Measurements from ENCODE around the gene PIGH.

Gene PIGH

DNA sequence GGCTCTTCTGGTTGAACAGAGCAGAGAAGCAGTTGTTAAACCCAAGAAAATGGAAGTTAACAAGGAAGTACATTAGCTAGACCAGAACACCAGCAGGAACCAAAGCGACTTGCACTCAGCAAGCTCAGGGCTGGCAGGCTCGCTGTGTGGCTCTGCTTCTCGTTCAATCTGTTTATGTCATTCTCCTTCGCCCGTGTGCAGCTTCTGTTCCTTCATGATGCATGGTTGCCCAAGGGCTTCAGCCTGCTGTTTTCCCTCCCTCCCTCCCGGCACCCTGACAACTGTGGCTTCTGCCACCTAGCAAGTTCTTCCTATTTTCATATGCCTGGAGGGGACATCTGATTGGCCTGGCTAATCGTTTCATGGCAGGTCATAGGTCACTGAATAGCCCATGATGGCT lies 25.3 kb downstream of the PIGH start:
- H3K27me3 ChIP-seq (ENCODE audit: control insufficient read depth, insufficient read depth, low read length): no peaks in the 10 kb centered on the region
- H3K9ac ChIP-seq (ENCODE audit: low read depth, low read length): no peak overlapping the region
- H3K27ac ChIP-seq (ENCODE audit: low read depth, low read length): no peak overlapping the region
- H3K4me3 ChIP-seq (ENCODE audit: low read depth, low read length): no peak overlapping the region
- H3K36me3 ChIP-seq (ENCODE audit: control insufficient read depth, insufficient read depth, low read length): peaks cover 53% of the 10 kb centered on the region
- no peaks in the 10 kb centered on the region for H3K9me3 ChIP-seq (ENCODE audit: control insufficient read depth, insufficient read depth, low read length)
- no peaks in the 10 kb centered on the region for H3K4me1 ChIP-seq (ENCODE audit: control insufficient read depth, insufficient read depth, low read length)

DNA sequence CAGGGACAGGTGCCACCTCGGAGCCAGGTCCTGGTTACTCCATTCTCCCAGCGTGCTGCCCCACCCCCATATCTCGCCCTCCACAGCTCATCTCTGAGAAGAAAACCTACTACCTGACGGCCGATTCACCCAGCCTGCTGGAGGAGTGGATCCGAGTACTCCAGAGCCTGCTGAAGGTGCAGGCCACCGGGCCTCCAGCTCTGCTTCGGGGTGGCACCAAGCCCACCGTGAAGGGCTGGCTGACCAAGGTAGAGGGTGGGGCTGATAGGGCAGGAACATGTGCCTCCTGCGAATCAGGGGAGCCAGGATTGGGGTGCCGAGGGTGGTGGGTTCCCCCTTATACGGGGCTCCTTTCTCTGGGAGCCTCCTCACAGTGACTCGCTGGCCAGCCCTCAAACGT lies 25.9 kb downstream of the PIGH start:
- no peaks in the 10 kb centered on the region for H3K9me3 ChIP-seq (ENCODE audit: control insufficient read depth, insufficient read depth, low read length)
- no peak overlapping the region for H3K27ac ChIP-seq (ENCODE audit: low read depth, low read length)
- H3K36me3 ChIP-seq (ENCODE audit: control insufficient read depth, insufficient read depth, low read length): peaks cover 47% of the 10 kb centered on the region
- no peaks in the 10 kb centered on the region for H3K4me1 ChIP-seq (ENCODE audit: control insufficient read depth, insufficient read depth, low read length)
- no peaks in the 10 kb centered on the region for H3K27me3 ChIP-seq (ENCODE audit: control insufficient read depth, insufficient read depth, low read length)
- H3K4me3 ChIP-seq (ENCODE audit: low read depth, low read length): no peak overlapping the region
- no peak overlapping the region for H3K9ac ChIP-seq (ENCODE audit: low read depth, low read length)

DNA sequence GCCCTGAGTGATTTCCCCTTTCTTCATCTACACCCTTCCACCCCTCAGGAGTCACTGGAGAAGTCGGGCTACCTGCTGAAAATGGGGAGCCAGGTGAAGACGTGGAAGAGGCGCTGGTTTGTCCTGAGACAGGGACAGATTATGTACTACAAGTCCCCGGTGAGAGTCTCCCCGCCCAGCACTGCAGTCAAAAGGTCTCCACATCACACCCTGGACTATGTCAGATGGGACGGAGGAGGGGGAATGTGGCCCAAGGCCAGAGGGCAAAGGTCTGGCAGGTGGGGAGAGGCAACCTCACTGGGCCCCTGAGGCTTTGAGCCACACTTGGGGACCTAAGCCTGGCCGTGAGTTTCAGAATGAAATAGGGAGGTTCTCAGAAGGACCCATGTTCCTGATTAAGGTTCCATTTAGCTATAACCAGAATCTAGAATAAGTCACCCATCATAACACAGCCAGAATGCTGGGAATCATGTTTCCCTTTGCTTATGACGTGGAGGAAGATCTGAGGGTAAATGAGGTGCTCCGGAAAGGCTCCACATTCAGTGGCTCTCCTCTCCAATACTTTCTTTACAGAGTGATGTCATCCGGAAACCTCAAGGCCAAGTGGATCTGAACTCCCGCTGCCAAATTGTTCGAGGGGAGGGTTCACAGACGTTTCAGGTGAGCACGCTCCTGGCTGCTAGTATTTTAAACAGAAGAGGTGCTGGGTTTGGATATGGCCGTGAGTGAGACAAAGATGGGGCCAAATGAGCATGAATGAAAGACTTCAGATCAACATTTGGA lies 26.6 kb downstream of the PIGH start:
- no peak overlapping the region for H3K4me3 ChIP-seq (ENCODE audit: low read depth, low read length)
- peaks cover 39% of the 10 kb centered on the region for H3K36me3 ChIP-seq (ENCODE audit: control insufficient read depth, insufficient read depth, low read length)
- no peaks in the 10 kb centered on the region for H3K9me3 ChIP-seq (ENCODE audit: control insufficient read depth, insufficient read depth, low read length)
- no peak overlapping the region for H3K27ac ChIP-seq (ENCODE audit: low read depth, low read length)
- no peak overlapping the region for H3K9ac ChIP-seq (ENCODE audit: low read depth, low read length)
- H3K4me1 ChIP-seq (ENCODE audit: control insufficient read depth, insufficient read depth, low read length): no peaks in the 10 kb centered on the region
- no peaks in the 10 kb centered on the region for H3K27me3 ChIP-seq (ENCODE audit: control insufficient read depth, insufficient read depth, low read length)

DNA sequence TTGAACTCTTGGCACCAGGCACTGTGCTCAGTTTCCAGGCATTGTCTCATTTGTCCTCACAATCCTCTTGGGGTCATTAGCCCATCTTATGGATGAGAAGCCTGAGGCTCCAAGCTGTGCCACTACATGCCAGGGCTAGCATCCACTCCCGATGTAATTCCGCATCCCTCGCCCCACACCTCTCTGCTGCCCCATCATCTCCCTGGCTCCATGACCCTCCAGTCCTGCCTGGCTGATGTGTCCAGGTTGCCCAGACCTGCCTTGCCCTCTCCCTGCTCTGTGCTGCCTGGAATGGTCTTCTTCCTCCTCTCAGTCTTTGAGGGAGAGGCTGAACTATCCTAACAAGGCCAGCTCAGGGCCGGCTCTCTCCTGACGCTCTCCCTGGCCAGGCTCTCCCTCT lies 27.5 kb downstream of the PIGH start:
- H3K4me1 ChIP-seq (ENCODE audit: control insufficient read depth, insufficient read depth, low read length): no peaks in the 10 kb centered on the region
- H3K9me3 ChIP-seq (ENCODE audit: control insufficient read depth, insufficient read depth, low read length): no peaks in the 10 kb centered on the region
- H3K36me3 ChIP-seq (ENCODE audit: control insufficient read depth, insufficient read depth, low read length): peaks cover 33% of the 10 kb centered on the region
- H3K4me3 ChIP-seq (ENCODE audit: low read depth, low read length): no peak overlapping the region
- H3K9ac ChIP-seq (ENCODE audit: low read depth, low read length): no peak overlapping the region
- no peaks in the 10 kb centered on the region for H3K27me3 ChIP-seq (ENCODE audit: control insufficient read depth, insufficient read depth, low read length)
- H3K27ac ChIP-seq (ENCODE audit: low read depth, low read length): no peak overlapping the region

DNA sequence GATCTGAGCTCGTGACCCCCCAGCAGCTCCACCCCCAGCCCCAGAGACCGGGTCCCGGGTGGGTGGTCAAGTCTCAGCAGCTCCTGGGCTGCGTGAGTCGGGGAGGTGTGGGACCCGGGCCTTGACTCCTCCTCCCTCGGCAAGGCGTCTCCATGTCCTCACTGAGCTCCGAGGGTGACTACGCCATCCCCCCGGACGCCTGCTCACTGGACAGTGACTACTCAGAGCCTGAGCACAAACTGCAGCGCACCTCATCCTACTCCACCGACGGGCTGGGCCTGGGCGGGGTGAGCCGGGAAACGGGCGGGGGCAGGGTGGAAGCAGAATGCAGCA lies 28.1 kb downstream of the PIGH start:
- Histone ChIP-seq H3K27me3 (ENCODE audit: control insufficient read depth, insufficient read depth, low read length) (no peaks in the 10 kb centered on the region), H3K27ac (ENCODE audit: low read depth, low read length) (no peak overlapping the region), H3K9me3 (ENCODE audit: control insufficient read depth, insufficient read depth, low read length) (no peaks in the 10 kb centered on the region), H3K4me3 (ENCODE audit: low read depth, low read length) (no peak overlapping the region), H3K36me3 (ENCODE audit: control insufficient read depth, insufficient read depth, low read length) (peaks cover 28% of the 10 kb centered on the region), H3K9ac (ENCODE audit: low read depth, low read length) (no peak overlapping the region), H3K4me1 (ENCODE audit: control insufficient read depth, insufficient read depth, low read length) (no peaks in the 10 kb centered on the region)

DNA sequence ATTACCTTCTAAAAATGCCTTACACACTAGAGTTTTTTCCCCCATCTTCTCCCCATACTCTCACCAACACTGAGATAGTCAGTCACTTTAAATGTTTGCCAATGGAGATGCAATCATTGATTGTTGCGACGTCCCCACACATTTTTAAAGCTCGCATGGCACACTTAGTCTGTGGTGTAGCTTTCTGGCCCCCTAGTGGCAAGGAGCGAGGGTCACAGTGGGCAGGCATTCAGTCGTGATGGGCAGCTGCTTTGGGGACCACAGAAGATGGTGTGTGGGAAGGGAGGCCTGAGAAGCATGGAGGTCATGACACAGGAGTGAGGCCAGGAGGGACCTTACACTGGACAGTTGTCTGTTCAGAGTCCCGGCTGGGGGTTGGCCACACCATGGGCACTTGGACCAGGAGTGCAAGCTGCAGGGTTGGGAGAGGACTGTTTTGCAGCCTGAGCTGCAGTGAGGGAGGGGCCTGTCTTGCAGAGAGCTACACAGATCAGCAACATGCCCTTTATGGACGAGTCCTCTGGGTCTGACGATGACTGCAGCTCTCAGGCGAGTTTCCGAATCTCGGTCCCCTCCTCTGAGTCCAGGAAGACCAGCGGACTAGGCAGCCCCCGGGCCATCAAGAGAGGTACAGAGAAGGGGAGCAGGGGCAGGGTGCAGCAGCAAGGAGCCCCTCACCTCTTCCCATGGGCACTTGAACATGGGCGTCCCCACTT lies 28.6 kb downstream of the PIGH start:
- H3K36me3 ChIP-seq (ENCODE audit: control insufficient read depth, insufficient read depth, low read length): peaks cover 23% of the 10 kb centered on the region
- H3K27me3 ChIP-seq (ENCODE audit: control insufficient read depth, insufficient read depth, low read length): no peaks in the 10 kb centered on the region
- H3K4me1 ChIP-seq (ENCODE audit: control insufficient read depth, insufficient read depth, low read length): no peaks in the 10 kb centered on the region
- no peak overlapping the region for H3K27ac ChIP-seq (ENCODE audit: low read depth, low read length)
- no peak overlapping the region for H3K9ac ChIP-seq (ENCODE audit: low read depth, low read length)
- no peaks in the 10 kb centered on the region for H3K9me3 ChIP-seq (ENCODE audit: control insufficient read depth, insufficient read depth, low read length)
- no peak overlapping the region for H3K4me3 ChIP-seq (ENCODE audit: low read depth, low read length)

DNA sequence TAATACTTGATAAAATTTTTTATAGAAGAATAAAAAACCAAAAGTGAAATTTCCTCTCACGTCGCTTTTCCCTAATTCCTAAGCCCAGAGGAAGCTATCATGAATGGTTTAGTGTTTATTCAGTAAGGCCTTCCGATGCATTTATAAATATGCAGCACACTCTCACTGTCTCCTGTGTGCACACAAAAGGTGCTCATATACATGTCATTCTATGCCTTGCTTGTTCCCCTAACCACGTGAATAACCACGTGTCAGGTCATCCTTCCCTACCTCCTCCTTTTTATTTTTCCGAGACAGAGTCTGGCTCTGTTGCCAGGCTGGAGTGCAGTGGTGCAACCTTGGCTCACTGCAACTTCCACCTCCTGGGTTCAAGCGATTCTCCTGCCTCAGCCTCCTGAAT lies 29.6 kb downstream of the PIGH start:
- no peak overlapping the region for H3K9ac ChIP-seq (ENCODE audit: low read depth, low read length)
- no peaks in the 10 kb centered on the region for H3K4me1 ChIP-seq (ENCODE audit: control insufficient read depth, insufficient read depth, low read length)
- H3K9me3 ChIP-seq (ENCODE audit: control insufficient read depth, insufficient read depth, low read length): no peaks in the 10 kb centered on the region
- no peaks in the 10 kb centered on the region for H3K27me3 ChIP-seq (ENCODE audit: control insufficient read depth, insufficient read depth, low read length)
- H3K4me3 ChIP-seq (ENCODE audit: low read depth, low read length): no peak overlapping the region
- peaks cover 13% of the 10 kb centered on the region for H3K36me3 ChIP-seq (ENCODE audit: control insufficient read depth, insufficient read depth, low read length)
- H3K27ac ChIP-seq (ENCODE audit: low read depth, low read length): no peak overlapping the region

DNA sequence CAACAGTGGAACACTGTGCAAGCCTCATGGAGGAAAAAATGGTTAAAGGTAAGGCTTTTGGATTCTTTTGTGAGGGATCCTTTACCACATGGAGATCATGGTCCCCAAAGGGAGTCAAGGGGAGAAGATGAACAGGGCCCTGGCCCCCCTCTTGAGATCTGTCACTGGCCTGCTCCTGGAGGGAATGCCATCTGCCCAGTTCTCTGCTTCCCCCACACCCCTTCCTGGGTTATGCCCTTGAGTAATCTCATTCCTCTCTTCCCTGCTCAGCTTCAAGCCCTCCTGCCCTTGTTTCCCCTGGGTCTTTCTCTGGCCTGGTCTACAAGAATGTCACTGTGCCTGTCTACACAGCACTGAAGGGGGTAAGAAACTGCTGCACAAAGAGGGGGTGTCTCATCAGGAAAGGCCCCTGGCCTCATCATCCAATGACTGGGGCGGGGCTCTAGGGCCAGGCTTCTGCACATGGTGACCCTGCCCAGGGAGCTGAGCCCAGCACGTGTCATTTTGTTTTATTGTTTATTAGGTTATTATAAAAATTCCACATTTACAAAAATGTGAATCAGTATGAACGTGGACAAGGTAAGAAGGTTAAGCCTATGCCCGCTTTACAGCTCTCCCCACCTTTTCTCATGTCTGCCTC lies 30.3 kb downstream of the PIGH start:
- no peaks in the 10 kb centered on the region for H3K27me3 ChIP-seq (ENCODE audit: control insufficient read depth, insufficient read depth, low read length)

DNA sequence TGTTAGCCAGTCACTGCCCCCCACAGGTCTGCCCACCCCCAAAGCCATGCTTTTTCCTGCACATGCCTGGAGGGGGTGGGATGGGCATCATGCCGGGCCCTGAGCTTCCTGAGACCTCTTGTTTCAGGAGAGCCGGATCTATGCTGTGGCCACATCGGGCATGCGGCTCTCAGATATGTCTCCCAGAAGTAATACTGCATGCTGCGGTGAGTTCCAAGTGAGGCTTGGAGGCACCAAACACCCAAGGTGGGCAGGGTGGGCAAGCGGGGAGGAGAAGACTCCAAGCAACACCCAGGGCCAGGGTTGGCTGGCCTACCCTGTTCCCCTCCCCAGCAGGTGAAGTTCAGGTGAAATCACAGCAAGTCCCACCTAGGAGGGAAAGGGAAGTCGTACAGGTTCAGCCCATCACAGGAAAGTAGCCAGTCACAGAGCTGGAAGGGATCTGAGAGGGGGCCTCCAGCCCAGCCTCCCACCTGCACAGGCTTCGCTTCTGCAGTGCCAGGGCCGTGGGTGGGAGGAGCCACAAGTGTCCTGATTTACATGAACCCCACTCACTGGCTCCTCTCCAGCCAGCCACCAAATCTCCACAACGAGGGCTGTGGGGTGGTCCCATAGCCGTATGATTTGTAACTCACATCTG lies 30.9 kb downstream of the PIGH start:
- H3K4me3 ChIP-seq (ENCODE audit: low read depth, low read length): no peak overlapping the region
- H3K9ac ChIP-seq (ENCODE audit: low read depth, low read length): no peak overlapping the region
- no peaks in the 10 kb centered on the region for H3K9me3 ChIP-seq (ENCODE audit: control insufficient read depth, insufficient read depth, low read length)
- no peaks in the 10 kb centered on the region for H3K27me3 ChIP-seq (ENCODE audit: control insufficient read depth, insufficient read depth, low read length)
- H3K4me1 ChIP-seq (ENCODE audit: control insufficient read depth, insufficient read depth, low read length): no peaks in the 10 kb centered on the region
- no peak overlapping the region for H3K27ac ChIP-seq (ENCODE audit: low read depth, low read length)
- peaks cover 5% of the 10 kb centered on the region; the same call in 1 of the 2 replicates for H3K36me3 ChIP-seq (ENCODE audit: control insufficient read depth, insufficient read depth, low read length)

More for the DNA sequence above, 30.3 kb downstream of the PIGH start:
- Histone ChIP-seq H3K9ac (ENCODE audit: low read depth, low read length) (no peak overlapping the region), H3K27ac (ENCODE audit: low read depth, low read length) (no peak overlapping the region), H3K9me3 (ENCODE audit: control insufficient read depth, insufficient read depth, low read length) (no peaks in the 10 kb centered on the region), H3K36me3 (ENCODE audit: control insufficient read depth, insufficient read depth, low read length) (peaks cover 8% of the 10 kb centered on the region; the same call in 1 of the 2 replicates), H3K4me1 (ENCODE audit: control insufficient read depth, insufficient read depth, low read length) (no peaks in the 10 kb centered on the region), H3K4me3 (ENCODE audit: low read depth, low read length) (no peak overlapping the region)

DNA sequence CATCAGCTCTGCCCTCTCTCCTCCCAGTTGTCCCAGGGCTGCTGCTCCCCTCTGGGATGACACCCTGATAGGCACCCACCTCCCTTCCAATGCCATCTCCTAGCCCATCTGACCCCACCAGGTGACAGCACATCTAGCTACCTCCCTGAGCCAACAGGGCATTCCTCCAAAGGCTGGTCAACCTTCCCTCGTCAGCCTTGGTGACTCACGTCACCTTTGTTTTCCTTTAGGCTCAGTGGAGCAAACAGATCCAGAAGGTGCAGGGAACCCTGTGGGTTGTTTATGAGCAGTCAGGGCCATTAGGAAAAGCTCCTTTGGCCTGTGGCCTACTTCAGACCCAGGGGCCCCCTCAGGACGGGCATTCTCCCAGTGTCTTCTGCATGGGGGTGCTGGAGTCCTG lies 32.4 kb downstream of the PIGH start:
- H3K27ac ChIP-seq (ENCODE audit: low read depth, low read length): no peak overlapping the region
- no peak overlapping the region for H3K9ac ChIP-seq (ENCODE audit: low read depth, low read length)
- H3K9me3 ChIP-seq (ENCODE audit: control insufficient read depth, insufficient read depth, low read length): no peaks in the 10 kb centered on the region
- H3K4me3 ChIP-seq (ENCODE audit: low read depth, low read length): no peak overlapping the region
- no peaks in the 10 kb centered on the region for H3K4me1 ChIP-seq (ENCODE audit: control insufficient read depth, insufficient read depth, low read length)
- no peaks in the 10 kb centered on the region for H3K27me3 ChIP-seq (ENCODE audit: control insufficient read depth, insufficient read depth, low read length)
- H3K36me3 ChIP-seq (ENCODE audit: control insufficient read depth, insufficient read depth, low read length): peaks cover 3% of the 10 kb centered on the region

DNA sequence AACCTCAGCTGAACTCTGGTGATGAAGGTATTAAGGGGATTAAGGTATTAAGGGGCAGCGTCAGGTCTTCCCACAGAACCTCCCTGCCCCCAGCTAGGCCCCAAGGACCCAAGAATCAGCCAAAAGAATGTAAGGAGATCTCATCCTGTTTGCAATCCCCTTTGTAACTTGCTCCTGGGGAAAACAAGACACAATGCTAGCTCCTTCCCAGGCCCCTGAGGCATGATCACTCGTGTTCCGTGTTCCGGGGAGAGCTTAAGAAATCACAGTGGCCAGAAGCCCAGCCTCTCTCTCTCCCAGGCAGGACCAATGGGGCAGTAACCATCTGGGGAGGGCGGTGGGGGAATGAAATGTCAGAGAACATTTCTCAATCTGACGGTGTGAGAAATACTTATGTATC lies 33.2 kb downstream of the PIGH start:
- no peaks in the 10 kb centered on the region for H3K9me3 ChIP-seq (ENCODE audit: control insufficient read depth, insufficient read depth, low read length)
- H3K27me3 ChIP-seq (ENCODE audit: control insufficient read depth, insufficient read depth, low read length): no peaks in the 10 kb centered on the region
- H3K36me3 ChIP-seq (ENCODE audit: control insufficient read depth, insufficient read depth, low read length): peaks cover 9% of the 10 kb centered on the region
- peak overlapping the region; percentile 74 for H3K27ac ChIP-seq (ENCODE audit: low read depth, low read length)
- no peak overlapping the region for H3K9ac ChIP-seq (ENCODE audit: low read depth, low read length)
- H3K4me1 ChIP-seq (ENCODE audit: control insufficient read depth, insufficient read depth, low read length): no peaks in the 10 kb centered on the region
- H3K4me3 ChIP-seq (ENCODE audit: low read depth, low read length): no peak overlapping the region
